Prostate gland (tissue), 2 donors: ENCODE data around the gene ALDOC.
"Not testable (repeated sequence)": the region's sequence is repeated elsewhere in the genome, so short reads cannot be mapped to it uniquely, and the experiment has no call there.

ENCODE experiments used
- CTCF ChIP-seq, 4 experiments: fragments of 200-600 bp in 2 of 4; fragments of 450-650 bp in 2 of 4; sonication (generic) in 2 of 4; IDR thresholded peaks; 1 replicate in 3 of 4; 2 replicates in 1 of 4; pipeline ENCODE4 v1.5.1; 2016 to 2019; ENCODE audit warnings: antibody characterized with exemption in 4 of 4, mild to moderate bottlenecking in 2 of 4, moderate library complexity in 2 of 4
- POLR2A ChIP-seq: fragments of 450-650 bp; IDR thresholded peaks from one replicate; pipeline ENCODE4 v1.6.1; 2016; ENCODE audit warnings: antibody characterized with exemption, mild to moderate bottlenecking
- POLR2AphosphoS5 ChIP-seq: sonication (generic); formaldehyde crosslinking; IDR thresholded peaks from one replicate; pipeline ENCODE4 v1.6.1; 2017; ENCODE audit warnings: antibody characterized with exemption

GRCh38 chr17:28576016-28576415, 679 bp downstream of the ALDOC start:
- TF ChIP-seq POLR2A; CTCF (IDR thresholded peaks at IDR 0.05); POLR2AphosphoS5: not testable (repeated sequence)
